TTC549 (cell line): ENCODE data around the gene CDC42SE2.

Experiments
- FAIRE-seq: peaks from 2 replicates; lab custom pipeline; 2012; peaks lifted over from hg19 to GRCh38; lab: Jason Lieb, UNC

Gene CDC42SE2

DNA sequence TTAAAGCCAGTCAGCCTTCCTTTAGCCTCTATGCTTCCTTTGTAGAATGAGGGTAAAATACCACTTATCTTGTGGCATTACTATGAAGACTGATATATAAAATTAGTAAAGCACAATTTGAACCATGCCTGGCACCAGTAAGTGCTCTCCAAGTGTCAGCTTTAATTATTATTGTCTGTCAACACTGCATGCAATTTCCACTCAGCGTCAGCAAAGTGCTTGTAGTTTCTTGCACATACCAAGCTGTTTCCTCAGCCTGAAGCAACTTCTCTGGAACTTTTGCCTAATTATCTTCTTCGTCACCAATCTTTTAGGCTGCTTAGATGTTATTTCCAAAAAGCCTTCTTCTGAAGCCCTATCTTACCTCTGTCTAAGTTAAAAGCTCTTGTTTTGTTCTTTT, 177.3 kb downstream of the CDC42SE2 start:
- no peak for FAIRE-seq
